Gastroesophageal sphincter (tissue), 4 donors: Measurements from ENCODE around the gene ACSS3. TPM values are rescaled to one million over a fixed set of nuclear protein-coding genes. Genes with fewer than 3 reads are reported as not detected.
"Not testable (repeated sequence)": the region's sequence is repeated elsewhere in the genome, so short reads cannot be mapped to it uniquely, and the experiment has no call there.

Experiments used
- ATAC-seq: fragments of 150-250 bp; one replicate; pipeline ENCODE4 v1.9.1; 2016; ENCODE audit warnings: mild to moderate bottlenecking, moderate library complexity
- H3K27ac ChIP-seq, 4 donors: fragments of 200-600 bp; sonication (generic) in 3 of 4; 1 replicate in 3 of 4; 2 replicates in 1 of 4; pipeline ENCODE4 v1.5.1; 2016 to 2019
- H3K27me3 ChIP-seq: fragments of 200-600 bp; sonication (generic); one replicate; pipeline ENCODE4 v1.5.1; 2019
- H3K36me3 ChIP-seq, 2 donors: fragments of 200-600 bp; sonication (generic); one replicate each; pipeline ENCODE4 v1.5.1; 2019; ENCODE audit warnings: control low read depth in 1 of 2
- H3K4me1 ChIP-seq, 3 donors: fragments of 200-600 bp; sonication (generic); 1 replicate in 2 of 3; 2 replicates in 1 of 3; pipeline ENCODE4 v1.5.1; 2016 to 2019; ENCODE audit warnings: control low read depth in 2 of 3
- H3K4me3 ChIP-seq, 2 donors: fragments of 200-600 bp; sonication (generic); one replicate each; pipeline ENCODE4 v1.5.1; 2019; ENCODE audit warnings: mild to moderate bottlenecking in 1 of 2, moderate library complexity in 1 of 2
- H3K9me3 ChIP-seq, 3 donors: fragments of 200-600 bp; sonication (generic); one replicate each; pipeline ENCODE4 v1.5.1; 2017 to 2019; ENCODE audit warnings: control low read depth in 2 of 3
- EP300 ChIP-seq: sonication (generic); formaldehyde crosslinking; IDR thresholded peaks from one replicate; pipeline ENCODE4 v1.6.1; 2017; ENCODE audit warnings: antibody characterized with exemption, mild to moderate bottlenecking
- POLR2A ChIP-seq, 2 donors: fragments of 450-650 bp; IDR thresholded peaks; one replicate each; pipeline ENCODE4 v1.6.1; 2017; ENCODE audit warnings: antibody characterized with exemption in 2 of 2, mild to moderate bottlenecking in 2 of 2, moderate library complexity in 1 of 2
- POLR2AphosphoS5 ChIP-seq: sonication (generic); formaldehyde crosslinking; IDR thresholded peaks from one replicate; pipeline ENCODE4 v1.6.1; 2017; ENCODE audit warnings: antibody characterized with exemption
- WGBS, 2 donors: methylation state at CpG; one replicate each; pipeline ENCODE4 v1.1.5; 2018; ENCODE audit warnings: low coverage in 1 of 2; 5-methylcytosine and 5-hydroxymethylcytosine counted together
- total RNA-seq, 4 donors: library from RNA; depleted of rRNA; stranded (reverse); fragments of >200 nt; gene quantifications; one replicate each; pipeline ENCODE4 v1.1.0, GENCODE V29; 2016
- TF ChIP-seq, protein P1 (sequence below), 4 experiments: fragments of 200-600 bp in 2 of 4; fragments of 450-650 bp in 2 of 4; sonication (generic) in 1 of 4; IDR thresholded peaks; one replicate each; pipeline ENCODE4 v1.5.1; 2017 to 2019; ENCODE audit warnings: antibody characterized with exemption in 4 of 4, mild to moderate bottlenecking in 2 of 4, moderate library complexity in 2 of 4

Gene ACSS3
- total RNA-seq, 4 donors from 2014 or later: 6.8 to 19.0 (median 13.5) TPM

DNA sequence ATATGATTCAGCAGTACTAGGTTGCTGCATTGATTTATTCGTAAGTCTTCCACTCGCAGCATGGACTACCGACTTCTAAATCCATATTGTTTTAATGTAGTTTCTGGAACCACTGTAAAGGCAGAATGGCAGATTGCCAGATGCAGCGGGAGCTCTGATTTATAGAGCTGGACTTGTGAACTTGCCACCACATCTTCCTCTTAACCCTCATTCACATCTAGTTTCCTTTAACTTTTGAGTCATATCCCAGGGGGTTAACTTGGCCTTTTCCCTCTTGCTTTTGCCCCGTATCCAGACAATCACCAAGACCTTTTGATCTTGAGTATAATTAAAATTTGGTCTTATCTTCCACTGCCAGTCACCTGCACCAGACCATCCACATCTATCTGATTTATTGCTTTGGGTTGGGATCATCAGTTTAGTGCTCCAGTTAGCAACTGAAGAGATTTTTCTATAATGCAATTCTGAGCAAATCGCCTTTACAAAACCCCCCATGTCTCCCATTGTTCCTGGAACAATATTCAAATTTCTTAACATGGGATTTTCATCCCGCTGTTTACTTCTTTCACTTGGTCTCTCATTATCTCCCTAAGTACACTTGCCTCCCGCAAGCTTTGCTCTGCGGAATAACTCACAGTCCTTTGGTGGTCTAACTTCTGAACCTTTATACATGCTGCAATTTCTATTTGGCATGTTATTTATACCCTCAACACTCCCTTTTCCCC lies 130.5 kb downstream of the ACSS3 start:
- no peaks in the 10 kb centered on the region for H3K36me3 ChIP-seq
- 69 to 75% methylated on average over 9 of the region's 9 CpGs for WGBS, 2 donors
- no peak for ATAC-seq
- no peak for TF ChIP-seq POLR2AphosphoS5
- TF ChIP-seq EP300: no peak
- TF ChIP-seq, protein P1, sequence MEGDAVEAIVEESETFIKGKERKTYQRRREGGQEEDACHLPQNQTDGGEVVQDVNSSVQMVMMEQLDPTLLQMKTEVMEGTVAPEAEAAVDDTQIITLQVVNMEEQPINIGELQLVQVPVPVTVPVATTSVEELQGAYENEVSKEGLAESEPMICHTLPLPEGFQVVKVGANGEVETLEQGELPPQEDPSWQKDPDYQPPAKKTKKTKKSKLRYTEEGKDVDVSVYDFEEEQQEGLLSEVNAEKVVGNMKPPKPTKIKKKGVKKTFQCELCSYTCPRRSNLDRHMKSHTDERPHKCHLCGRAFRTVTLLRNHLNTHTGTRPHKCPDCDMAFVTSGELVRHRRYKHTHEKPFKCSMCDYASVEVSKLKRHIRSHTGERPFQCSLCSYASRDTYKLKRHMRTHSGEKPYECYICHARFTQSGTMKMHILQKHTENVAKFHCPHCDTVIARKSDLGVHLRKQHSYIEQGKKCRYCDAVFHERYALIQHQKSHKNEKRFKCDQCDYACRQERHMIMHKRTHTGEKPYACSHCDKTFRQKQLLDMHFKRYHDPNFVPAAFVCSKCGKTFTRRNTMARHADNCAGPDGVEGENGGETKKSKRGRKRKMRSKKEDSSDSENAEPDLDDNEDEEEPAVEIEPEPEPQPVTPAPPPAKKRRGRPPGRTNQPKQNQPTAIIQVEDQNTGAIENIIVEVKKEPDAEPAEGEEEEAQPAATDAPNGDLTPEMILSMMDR (IDR thresholded peaks at IDR 0.05): no peak
- no peak for TF ChIP-seq POLR2A (IDR thresholded peaks at IDR 0.05)
- H3K27me3 ChIP-seq: no peaks in the 10 kb centered on the region
- peaks cover 0 to 9% (median 0%) of the 10 kb centered on the region in 3 donors for H3K4me1 ChIP-seq
- no peaks in the 10 kb centered on the region for H3K9me3 ChIP-seq
- no peak overlapping the region for H3K27ac ChIP-seq
- no peak overlapping the region for H3K4me3 ChIP-seq

DNA sequence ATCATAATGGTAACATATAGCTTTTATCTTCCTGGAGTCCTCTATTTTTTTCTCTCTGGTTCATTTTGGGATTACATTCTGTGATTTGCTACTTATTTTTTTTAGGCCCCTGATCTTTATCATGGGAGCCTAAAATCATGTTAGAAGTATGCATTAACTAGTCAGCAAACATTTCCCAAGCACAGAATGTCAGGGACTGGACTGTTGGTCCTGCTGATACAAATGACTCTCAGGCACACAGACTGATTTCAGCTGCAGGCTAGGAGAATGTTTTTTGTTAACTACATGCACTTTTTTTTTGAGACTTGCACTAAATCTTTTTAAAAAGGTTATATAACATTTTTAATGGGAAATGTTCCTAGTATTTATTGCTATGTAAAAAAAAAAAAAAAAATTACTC lies 131.1 kb downstream of the ACSS3 start:
- H3K9me3 ChIP-seq: no peaks in the 10 kb centered on the region
- no peaks in the 10 kb centered on the region for H3K36me3 ChIP-seq
- H3K4me1 ChIP-seq: peaks cover 0 to 9% (median 0%) of the 10 kb centered on the region in 3 donors
- no peak for TF ChIP-seq POLR2AphosphoS5
- TF ChIP-seq EP300: no peak
- TF ChIP-seq POLR2A (IDR thresholded peaks at IDR 0.05): no peak
- TF ChIP-seq, protein P1 (IDR thresholded peaks at IDR 0.05): no peak
- no peaks in the 10 kb centered on the region for H3K27me3 ChIP-seq
- H3K4me3 ChIP-seq: no peak overlapping the region
- ATAC-seq: no peak
- H3K27ac ChIP-seq: no peak overlapping the region

DNA sequence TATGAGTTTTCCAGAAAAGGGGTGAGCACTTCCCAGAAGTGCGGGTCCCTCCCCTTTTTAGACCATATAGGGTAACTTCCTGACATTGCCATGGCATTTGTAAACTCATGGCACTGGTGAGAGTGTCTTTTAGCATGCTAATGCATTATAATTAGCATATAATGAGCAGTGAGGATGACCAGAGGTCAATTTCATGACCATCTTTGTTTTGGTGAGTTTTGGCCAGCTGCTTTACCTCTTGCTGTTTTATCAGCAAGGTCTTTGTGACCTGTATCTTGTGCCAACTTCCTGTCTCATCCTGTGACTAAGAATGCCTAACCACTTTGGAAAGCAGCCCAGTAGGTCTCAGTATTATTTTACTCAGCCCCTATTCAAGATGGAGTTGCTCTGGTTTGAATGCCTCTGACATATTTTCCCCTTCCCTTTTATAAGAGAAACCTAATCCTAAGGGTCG lies 131.9 kb downstream of the ACSS3 start:
- H3K27ac ChIP-seq, H3K4me1 ChIP-seq, H3K27me3 ChIP-seq, H3K9me3 ChIP-seq, H3K36me3 ChIP-seq, H3K4me3 ChIP-seq, ATAC-seq: not testable (repeated sequence)
- WGBS, 2 donors: 80 to 97% methylated on average over 2 of the region's 2 CpGs

DNA sequence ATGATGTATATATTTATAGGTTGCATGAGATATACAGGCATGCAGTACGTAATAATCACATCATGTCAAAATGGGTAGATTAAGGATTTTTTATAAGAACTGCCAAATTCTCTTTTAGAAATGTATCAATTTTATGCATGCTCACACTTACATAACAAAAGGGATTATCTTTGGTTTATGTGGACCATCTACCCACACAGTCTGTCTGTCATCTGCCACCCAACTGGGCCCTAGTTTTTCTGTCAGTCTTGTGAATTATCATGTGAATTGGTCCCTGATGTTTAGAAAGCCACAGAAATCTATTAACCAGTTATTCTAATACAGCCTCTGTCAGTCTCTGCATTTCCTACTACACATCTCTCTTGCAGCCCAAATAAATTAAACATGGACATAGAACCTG lies 133.4 kb downstream of the ACSS3 start:
- no peaks in the 10 kb centered on the region for H3K9me3 ChIP-seq
- 83 to 95% methylated on average over 1 of the region's 1 CpG for WGBS, 2 donors
- no peaks in the 10 kb centered on the region for H3K27me3 ChIP-seq
- H3K36me3 ChIP-seq: no peaks in the 10 kb centered on the region
- peaks cover 0 to 9% (median 0%) of the 10 kb centered on the region in 3 donors for H3K4me1 ChIP-seq
- H3K27ac ChIP-seq: no peak overlapping the region
- no peak for TF ChIP-seq POLR2A (IDR thresholded peaks at IDR 0.05)
- TF ChIP-seq POLR2AphosphoS5: no peak
- TF ChIP-seq EP300: no peak
- H3K4me3 ChIP-seq: no peak overlapping the region
- ATAC-seq: no peak

DNA sequence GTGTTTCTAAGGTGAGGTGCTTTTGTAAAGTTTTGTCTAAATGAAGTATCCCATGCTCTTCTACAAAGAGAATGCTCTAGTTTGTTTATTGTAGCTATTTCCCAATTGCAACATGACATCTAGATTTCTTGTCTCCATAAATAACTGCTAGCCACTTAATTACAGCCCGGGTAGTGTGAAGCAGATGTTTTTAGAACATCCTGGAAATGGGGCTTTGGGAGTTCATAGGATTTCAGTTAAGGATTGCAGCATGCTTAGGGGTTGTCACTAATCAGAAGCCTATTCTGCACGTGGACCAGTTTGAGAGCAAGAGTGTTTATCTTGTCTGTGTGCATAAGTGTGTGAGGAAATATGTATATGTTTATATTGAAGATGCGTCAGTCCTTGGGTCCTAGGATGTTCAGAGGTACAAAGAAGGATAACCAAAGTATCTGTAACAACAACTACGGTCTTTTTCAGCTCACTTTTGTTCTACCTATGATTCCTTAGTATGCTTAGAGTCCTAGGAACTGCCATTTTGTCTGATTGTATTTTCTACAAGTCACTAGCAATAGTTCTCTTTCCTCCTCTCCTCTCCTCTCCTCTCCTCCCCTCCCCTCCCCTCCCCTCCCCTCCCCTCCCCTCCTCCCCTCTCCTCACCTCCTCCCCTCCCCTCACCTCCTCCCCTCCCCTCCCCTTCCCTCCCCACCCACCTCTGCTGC lies 135.3 kb downstream of the ACSS3 start:
- ATAC-seq: no peak
- Histone ChIP-seq H3K27me3 (no peaks in the 10 kb centered on the region), H3K9me3 (no peaks in the 10 kb centered on the region), H3K36me3 (no peaks in the 10 kb centered on the region), H3K4me1 (peaks cover 0 to 9% (median 0%) of the 10 kb centered on the region in 3 donors), H3K27ac (no peak overlapping the region), H3K4me3 (no peak overlapping the region)
- TF ChIP-seq, protein P1 (IDR thresholded peaks at IDR 0.05): no peak
- TF ChIP-seq POLR2AphosphoS5 (no peak), EP300 (no peak), POLR2A (IDR thresholded peaks at IDR 0.05) (no peak)
- WGBS, 2 donors: 45 to 65% methylated on average over 4 of the region's 4 CpGs

DNA sequence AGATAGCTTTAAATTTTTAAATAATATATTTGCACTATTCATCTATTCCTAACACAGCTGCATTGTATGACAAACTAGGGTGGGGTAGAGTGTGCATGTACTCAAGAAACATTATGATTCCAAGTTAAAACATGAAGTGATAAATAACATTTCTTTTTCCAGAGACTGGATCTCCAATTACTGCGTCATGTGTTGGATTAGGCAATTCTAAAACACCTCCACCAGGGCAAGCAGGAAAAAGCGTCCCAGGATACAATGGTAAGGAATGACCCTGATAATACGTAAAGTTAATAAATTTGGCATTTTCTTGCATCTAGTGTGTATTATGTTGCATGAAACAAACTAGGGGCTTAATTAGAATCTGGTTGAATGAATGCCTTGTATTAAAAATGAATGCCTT lies 138.9 kb downstream of the ACSS3 start:
- Histone ChIP-seq H3K27me3 (no peaks in the 10 kb centered on the region), H3K36me3 (no peaks in the 10 kb centered on the region), H3K4me1 (no peaks in the 10 kb centered on the region), H3K4me3 (no peak overlapping the region), H3K27ac (no peak overlapping the region), H3K9me3 (no peaks in the 10 kb centered on the region)
- TF ChIP-seq POLR2A (IDR thresholded peaks at IDR 0.05): no peak
- TF ChIP-seq, protein P1 (IDR thresholded peaks at IDR 0.05): no peak
- TF ChIP-seq POLR2AphosphoS5: no peak
- WGBS, 2 donors: 73 to 79% methylated on average over 2 to 3 of the region's 3 CpGs
- no peak for ATAC-seq
